Activated T-helper 2 cell treated with anti-CD3 and anti-CD28 coated beads, Interferon-gamma antibody, Interleukin-2, Interleukin-4, amounts not matched to agents 10 μg/mL and 5 μg/mL and 100 μg/mL, durations not matched to agents 14 hours and 24 hours and 36 hours (primary cell): Measurements from ENCODE around the gene TBC1D2B. TPM values are rescaled to one million over a fixed set of nuclear protein-coding genes. Genes with fewer than 3 reads are reported as not detected.

ENCODE experiments used
- DNase-seq: peaks from one replicate; pipeline ENCODE4 v3.0.0; 2021; ENCODE audit warnings: low spot score
- H3K27ac Mint-ChIP-seq: one replicate; pipeline ENCODE4 v1.8.0; 2021; ENCODE audit warnings: mixed read lengths
- H3K27me3 Mint-ChIP-seq: one replicate; pipeline ENCODE4 v1.8.0; 2021; ENCODE audit warnings: low read depth, mixed read lengths
- H3K36me3 Mint-ChIP-seq: one replicate; pipeline ENCODE4 v1.8.0; 2021; ENCODE audit warnings: low read depth, mixed read lengths
- H3K4me1 Mint-ChIP-seq: one replicate; pipeline ENCODE4 v1.8.0; 2021; ENCODE audit warnings: low read depth, mixed read lengths
- H3K4me3 Mint-ChIP-seq: one replicate; pipeline ENCODE4 v1.8.0; 2021; ENCODE audit warnings: low read depth, mild to moderate bottlenecking, moderate library complexity, mixed read lengths
- H3K9me3 Mint-ChIP-seq: one replicate; pipeline ENCODE4 v1.8.0; 2021; ENCODE audit warnings: mixed read lengths
- intact Hi-C: fragments of 100-400 bp; cut with micrococcal nuclease; formaldehyde crosslinking; loops from one replicate; pipeline ENCODE4 v1.15.1; 2023
- total RNA-seq: library from RNA; stranded (reverse); gene quantifications from 2 replicates; pipeline ENCODE4 v1.2.3, GENCODE V29; 2022

Gene TBC1D2B
- total RNA-seq, 1 donor from 2014 or later: 55.0 TPM

GRCh38 chr15:78023865-78024518, 53.5 kb downstream of the TBC1D2B start:
- Mint-ChIP-seq H3K9me3 (no peaks in the 10 kb centered on the region), H3K27me3 (no peaks in the 10 kb centered on the region), H3K4me3 (no peak overlapping the region), H3K4me1 (peaks cover 15% of the 10 kb centered on the region), H3K27ac (no peak overlapping the region), H3K36me3 (peaks cover 70% of the 10 kb centered on the region)
- no peak for DNase-seq
- intact Hi-C loops: no loop called here

GRCh38 chr15:78023081-78023665, 54.3 kb downstream of the TBC1D2B start:
- H3K27ac Mint-ChIP-seq: no peak overlapping the region

GRCh38 chr15:78021761-78022160, 55.8 kb downstream of the TBC1D2B start:
- no peak overlapping the region for H3K4me3 Mint-ChIP-seq
- DNase-seq: no peak
- H3K9me3 Mint-ChIP-seq: no peaks in the 10 kb centered on the region
- H3K27ac Mint-ChIP-seq: no peak overlapping the region
- H3K27me3 Mint-ChIP-seq: no peaks in the 10 kb centered on the region
- intact Hi-C loops: no loop called here
- peaks cover 68% of the 10 kb centered on the region for H3K36me3 Mint-ChIP-seq
- H3K4me1 Mint-ChIP-seq: peaks cover 31% of the 10 kb centered on the region

More at GRCh38 chr15:78023081-78023665, 54.3 kb downstream of the TBC1D2B start:
- Mint-ChIP-seq H3K36me3 (peaks cover 68% of the 10 kb centered on the region), H3K4me1 (peaks cover 23% of the 10 kb centered on the region), H3K9me3 (no peaks in the 10 kb centered on the region), H3K4me3 (no peak overlapping the region), H3K27me3 (no peaks in the 10 kb centered on the region)
- DNase-seq: no peak
- intact Hi-C loops: no loop called here

GRCh38 chr15:78020007-78020406, 57.5 kb downstream of the TBC1D2B start:
- intact Hi-C loops: no loop called here
- peaks cover 69% of the 10 kb centered on the region for H3K36me3 Mint-ChIP-seq

GRCh38 chr15:78018946-78019644, 58.4 kb downstream of the TBC1D2B start:
- Mint-ChIP-seq H3K27me3 (no peaks in the 10 kb centered on the region), H3K27ac (peak overlapping the region; percentile 72), H3K4me3 (no peak overlapping the region), H3K9me3 (no peaks in the 10 kb centered on the region), H3K36me3 (peaks cover 64% of the 10 kb centered on the region), H3K4me1 (peaks cover 32% of the 10 kb centered on the region)
- intact Hi-C loops: no loop called here
- peak; percentile 31 for DNase-seq

More at GRCh38 chr15:78020007-78020406, 57.5 kb downstream of the TBC1D2B start:
- Mint-ChIP-seq H3K9me3 (no peaks in the 10 kb centered on the region), H3K27ac (no peak overlapping the region), H3K4me3 (no peak overlapping the region), H3K4me1 (peaks cover 32% of the 10 kb centered on the region), H3K27me3 (no peaks in the 10 kb centered on the region)
- DNase-seq: no peak

- DNase-seq: no peak
- intact Hi-C loops: no loop called here
- Mint-ChIP-seq H3K4me3 (no peak overlapping the region), H3K27me3 (no peaks in the 10 kb centered on the region), H3K9me3 (no peaks in the 10 kb centered on the region), H3K4me1 (peaks cover 32% of the 10 kb centered on the region), H3K27ac (no peak overlapping the region), H3K36me3 (peaks cover 65% of the 10 kb centered on the region)
Measured at GRCh38 chr15:78018445-78018844, 59.1 kb downstream of the TBC1D2B start.

GRCh38 chr15:78016860-78017259, 60.7 kb downstream of the TBC1D2B start:
- H3K9me3 Mint-ChIP-seq: no peaks in the 10 kb centered on the region
- H3K4me1 Mint-ChIP-seq: peaks cover 32% of the 10 kb centered on the region
- H3K36me3 Mint-ChIP-seq: peaks cover 75% of the 10 kb centered on the region
- intact Hi-C loops: no loop called here
- H3K4me3 Mint-ChIP-seq: no peak overlapping the region
- no peak for DNase-seq
- H3K27me3 Mint-ChIP-seq: no peaks in the 10 kb centered on the region
- H3K27ac Mint-ChIP-seq: no peak overlapping the region

GRCh38 chr15:78012643-78013077, 64.9 kb downstream of the TBC1D2B start:
- no peaks in the 10 kb centered on the region for H3K27me3 Mint-ChIP-seq
- peaks cover 6% of the 10 kb centered on the region for H3K4me1 Mint-ChIP-seq
- no peak overlapping the region for H3K4me3 Mint-ChIP-seq
- peaks cover 72% of the 10 kb centered on the region for H3K36me3 Mint-ChIP-seq
- no peak overlapping the region for H3K27ac Mint-ChIP-seq
- intact Hi-C loops: no loop called here
- DNase-seq: no peak
- no peaks in the 10 kb centered on the region for H3K9me3 Mint-ChIP-seq

GRCh38 chr15:78010067-78010466, 67.4 kb downstream of the TBC1D2B start:
- Mint-ChIP-seq H3K27ac (no peak overlapping the region), H3K36me3 (peaks cover 74% of the 10 kb centered on the region), H3K27me3 (no peaks in the 10 kb centered on the region), H3K9me3 (no peaks in the 10 kb centered on the region), H3K4me1 (peaks cover 6% of the 10 kb centered on the region), H3K4me3 (no peak overlapping the region)
- intact Hi-C loops: no loop called here
- DNase-seq: no peak

GRCh38 chr15:78007964-78008886, 69.3 kb downstream of the TBC1D2B start:
- intact Hi-C loops: no loop called here
- Mint-ChIP-seq H3K27ac (no peak overlapping the region), H3K27me3 (no peaks in the 10 kb centered on the region), H3K36me3 (peaks cover 70% of the 10 kb centered on the region), H3K4me3 (no peak overlapping the region), H3K9me3 (no peaks in the 10 kb centered on the region), H3K4me1 (peaks cover 10% of the 10 kb centered on the region)
- no peak for DNase-seq

GRCh38 chr15:78007211-78007931, 70.1 kb downstream of the TBC1D2B start:
- Mint-ChIP-seq H3K36me3 (peaks cover 69% of the 10 kb centered on the region), H3K27ac (no peak overlapping the region), H3K27me3 (no peaks in the 10 kb centered on the region), H3K4me3 (no peak overlapping the region), H3K9me3 (no peaks in the 10 kb centered on the region), H3K4me1 (peaks cover 10% of the 10 kb centered on the region)
- intact Hi-C loops: no loop called here
- DNase-seq: no peak
